Activated CD8-positive, alpha-beta memory T cell treated with anti-CD3 and anti-CD28 coated beads, Interleukin-2, amount 50 U/mL, for 1 hour (primary cell): ENCODE results near the gene HMX3.
"Not testable (repeated sequence)": the region's sequence is repeated elsewhere in the genome, so short reads cannot be mapped to it uniquely, and the experiment has no call there.

Experiments used
- DNase-seq: peaks from one replicate; pipeline ENCODE4 v3.0.0-alpha.2; 2020; ENCODE audit errors: extremely low read depth

Gene HMX3

DNA sequence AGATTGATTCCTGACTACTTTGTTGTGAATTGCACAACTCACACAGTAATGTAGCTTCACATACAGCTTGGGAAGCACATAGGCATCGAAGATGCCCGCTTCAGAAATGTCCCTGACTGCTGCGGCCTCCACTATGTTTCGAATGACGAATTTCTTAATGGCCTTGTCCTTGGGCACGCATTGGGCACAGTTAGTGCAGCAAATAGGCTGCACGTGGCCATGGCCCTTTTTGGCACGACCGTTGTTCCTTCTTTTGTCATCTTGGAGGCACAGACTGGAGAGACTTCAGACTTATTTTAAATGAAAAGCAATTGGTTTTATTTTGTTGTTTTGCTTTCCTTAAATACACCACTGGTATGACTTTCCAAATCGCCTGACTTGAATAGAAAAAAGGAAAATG is 35.8 kb downstream of the HMX3 start:
- DNase-seq, result not testable (repeated sequence)

GRCh38 chr10:123175389-123176387 is 39.9 kb downstream of the HMX3 start:
- no peak for DNase-seq

DNA sequence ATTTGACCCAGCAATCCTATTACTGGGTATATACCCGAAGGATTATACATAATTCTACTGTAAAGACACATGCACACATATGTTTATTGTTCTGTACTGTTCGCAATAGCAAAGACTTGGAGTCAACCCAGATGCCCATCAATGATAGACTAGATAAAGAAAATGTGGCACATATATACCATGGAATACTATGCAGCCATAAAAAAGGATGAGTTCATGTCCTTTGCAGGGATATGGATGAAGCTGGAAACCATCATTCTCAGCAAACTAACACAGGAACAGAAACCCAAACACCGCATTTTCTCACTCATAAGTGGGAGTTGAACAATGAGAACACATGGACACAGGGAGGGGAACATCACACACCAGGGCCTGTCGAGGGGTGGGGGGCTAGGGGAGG is 42.6 kb downstream of the HMX3 start:
- not testable (repeated sequence) for DNase-seq

DNA sequence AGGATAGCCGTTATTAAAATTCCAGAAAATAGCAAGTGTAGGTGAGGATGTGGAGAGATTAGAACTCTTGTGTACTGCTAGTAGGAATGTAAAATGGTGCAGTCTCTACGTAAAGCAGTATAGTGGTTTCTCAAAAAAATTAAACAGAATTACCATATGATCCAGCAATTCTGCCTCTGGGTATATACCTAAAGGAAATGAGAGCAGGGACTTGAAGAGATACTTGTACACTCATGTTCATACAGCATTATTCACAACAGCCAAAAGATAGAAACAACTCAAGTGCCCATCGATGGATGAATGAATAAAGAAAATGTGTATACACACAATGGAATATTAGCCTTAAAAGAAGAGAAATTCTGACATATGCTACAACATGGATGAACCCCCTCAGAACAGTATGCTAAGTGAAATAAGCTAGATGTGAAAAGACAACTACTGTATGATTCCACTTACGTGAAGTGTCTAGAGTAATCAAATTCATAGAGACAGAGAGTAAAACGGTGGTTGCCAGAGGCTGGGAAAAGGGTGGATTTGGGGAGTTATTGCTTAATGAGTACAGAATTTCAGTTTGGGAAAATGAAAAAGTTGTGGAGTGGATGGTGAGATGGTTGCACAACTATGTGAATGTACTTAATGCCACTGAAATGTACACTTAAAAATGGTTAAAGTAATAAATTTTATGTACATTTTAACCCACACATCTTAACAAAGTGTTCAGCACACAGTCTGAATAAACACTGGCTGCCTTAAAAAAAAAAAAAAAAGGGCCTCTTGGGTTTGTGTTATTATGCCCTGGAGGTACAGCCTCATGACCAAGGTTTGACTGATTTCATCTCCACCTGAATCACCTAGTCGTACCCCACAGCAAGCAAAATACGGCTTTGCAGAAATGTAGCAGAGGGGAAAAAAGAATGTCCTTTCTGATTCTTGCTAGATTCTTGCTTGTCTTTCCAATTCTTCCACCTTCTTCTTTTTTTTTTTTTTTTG is 44.6 kb downstream of the HMX3 start:
- DNase-seq, result no peak

DNA sequence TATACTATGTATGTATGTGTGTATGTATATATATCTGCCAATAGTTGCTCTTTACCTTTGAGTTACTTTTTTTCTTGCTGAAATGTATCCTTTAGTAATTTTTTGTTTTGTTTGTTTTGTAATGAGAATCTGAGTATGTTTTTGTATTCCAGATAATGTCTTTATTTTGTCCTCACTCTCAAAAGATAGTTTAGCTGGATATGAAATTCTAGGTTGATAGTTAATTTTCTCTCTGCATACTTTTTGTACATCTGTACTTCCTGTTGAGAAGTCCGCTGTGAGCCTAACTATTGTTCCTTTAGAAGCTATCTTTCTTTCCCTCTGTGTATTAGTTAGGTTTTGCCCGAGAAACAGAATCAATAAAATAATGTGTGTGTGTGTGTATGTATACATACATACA is 48.0 kb downstream of the HMX3 start:
- no peak for DNase-seq

- DNase-seq, result no peak
Measured at GRCh38 chr10:123187781-123188180, 52.0 kb downstream of the HMX3 start.
